Activated naive CD8-positive, alpha-beta T cell treated with anti-CD3 and anti-CD28 coated beads, Interleukin-2, amount 10 ng/mL, durations not matched to agents 7 days and 5 days (primary cell): ENCODE results near the gene GSX2. TPM values are rescaled to one million over a fixed set of nuclear protein-coding genes. Genes with fewer than 3 reads are reported as not detected.
"Not testable (repeated sequence)": the region's sequence is repeated elsewhere in the genome, so short reads cannot be mapped to it uniquely, and the experiment has no call there.

ENCODE experiments used
- ATAC-seq: fragments of 150-1000 bp; cut with Tn5 transposase; one replicate; pipeline ENCODE4 v1.10.0; 2021; ENCODE audit warnings: low read depth, moderate library complexity
- POLR2A ChIA-PET: fragments of 350-600 bp; sonication (Branson Sonifier 250); formaldehyde crosslinking; loops from one replicate; lab custom pipeline; 2021; ENCODE audit warnings: antibody characterized with exemption; lab: Charles Lee
- DNase-seq: peaks from one replicate; pipeline ENCODE4 v3.0.0; 2021
- H3K27ac Mint-ChIP-seq: one replicate; pipeline ENCODE4 v1.8.0; 2022; ENCODE audit warnings: mild to moderate bottlenecking, mixed read lengths
- H3K27me3 Mint-ChIP-seq: one replicate; pipeline ENCODE4 v1.8.0; 2022; ENCODE audit warnings: mild to moderate bottlenecking, moderate library complexity, mixed read lengths
- H3K36me3 Mint-ChIP-seq: one replicate; pipeline ENCODE4 v1.8.0; 2021; ENCODE audit warnings: mild to moderate bottlenecking, mixed read lengths
- H3K4me1 Mint-ChIP-seq: one replicate; pipeline ENCODE4 v1.8.0; 2021; ENCODE audit warnings: mixed read lengths
- H3K4me3 Mint-ChIP-seq: one replicate; pipeline ENCODE4 v1.8.0; 2022; ENCODE audit warnings: mild to moderate bottlenecking, moderate library complexity, mixed read lengths
- H3K9me3 Mint-ChIP-seq: one replicate; pipeline ENCODE4 v1.8.0; 2021; ENCODE audit warnings: mixed read lengths
- total RNA-seq, 2 experiments: library from RNA; stranded (reverse); gene quantifications; one replicate each; pipeline ENCODE4 v1.2.3, GENCODE V29; 2021

The GSX2 gene
- total RNA-seq, 2 experiments from 2014 or later, result not detected

DNA sequence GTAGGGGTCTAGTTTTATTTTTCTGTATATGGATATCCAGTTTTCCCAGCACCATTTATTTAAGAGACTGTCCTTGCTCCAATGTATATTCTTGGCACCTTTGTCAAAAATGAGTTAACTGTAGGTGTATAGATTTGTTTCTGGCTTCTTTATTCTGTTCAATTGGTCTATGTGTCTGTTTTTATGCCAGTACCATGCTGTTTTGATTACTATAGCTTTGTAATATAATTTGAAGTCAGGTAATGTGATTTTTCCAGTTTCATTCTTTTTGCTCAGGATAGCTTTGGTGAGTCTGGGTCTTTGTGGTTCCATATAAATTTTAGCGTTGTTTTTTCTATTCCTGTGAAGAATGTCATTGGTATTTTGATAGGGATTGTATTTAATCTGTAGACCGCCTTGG is 28.7 kb downstream of the GSX2 start:
- H3K36me3 Mint-ChIP-seq, ATAC-seq, DNase-seq, H3K27ac Mint-ChIP-seq, H3K27me3 Mint-ChIP-seq, POLR2A ChIA-PET, H3K9me3 Mint-ChIP-seq, H3K4me3 Mint-ChIP-seq, H3K4me1 Mint-ChIP-seq: not testable (repeated sequence)

DNA sequence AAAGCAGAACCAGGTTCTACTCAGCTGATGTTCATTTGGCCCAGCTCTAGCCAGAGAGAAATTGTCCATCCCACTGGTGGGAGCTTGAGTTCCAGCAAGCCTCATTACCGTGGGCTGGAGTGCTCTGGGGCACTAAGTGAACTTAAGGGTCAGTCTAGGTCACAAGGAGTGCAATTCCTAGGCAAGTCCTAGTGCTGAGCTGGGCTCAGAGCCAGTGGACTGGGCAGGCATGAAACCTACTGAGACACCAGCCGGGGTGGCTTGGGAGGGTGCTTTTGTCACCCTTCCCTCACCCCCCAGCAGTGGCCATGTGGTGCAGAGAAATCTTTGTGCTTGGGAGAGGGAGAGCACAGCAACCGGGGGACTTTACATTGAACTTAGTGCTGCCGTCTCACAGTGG is 39.4 kb downstream of the GSX2 start:
- Mint-ChIP-seq H3K36me3 (no peaks in the 10 kb centered on the region), H3K27ac (no peak overlapping the region), H3K4me1 (no peaks in the 10 kb centered on the region), H3K4me3 (no peak overlapping the region), H3K27me3 (peaks cover 6% of the 10 kb centered on the region), H3K9me3 (no peaks in the 10 kb centered on the region)
- POLR2A ChIA-PET, result no interaction called here
- ATAC-seq (no peak), DNase-seq (no peak)

DNA sequence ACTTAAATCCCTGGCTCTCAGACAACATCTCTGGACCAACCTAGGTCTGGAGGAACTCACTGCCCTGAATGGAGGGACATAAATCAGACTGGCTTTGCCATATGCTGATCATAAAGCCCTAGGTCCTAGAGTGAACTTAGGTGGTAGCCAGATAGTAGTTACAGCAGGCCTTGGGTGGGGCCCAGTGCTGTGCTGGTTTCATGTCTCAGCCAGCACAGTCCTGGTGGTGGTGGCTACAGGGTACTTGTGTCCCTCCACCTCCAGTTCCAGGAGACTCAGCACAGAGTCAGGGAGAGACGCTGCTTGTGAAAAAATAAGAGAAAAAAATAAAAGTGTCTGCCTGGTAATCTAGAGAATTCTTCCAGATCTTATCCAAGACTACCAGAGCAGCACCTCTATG is 40.3 kb downstream of the GSX2 start:
- Mint-ChIP-seq H3K9me3 (no peaks in the 10 kb centered on the region), H3K4me3 (no peak overlapping the region), H3K27ac (no peak overlapping the region), H3K4me1 (peaks cover 6% of the 10 kb centered on the region), H3K36me3 (no peaks in the 10 kb centered on the region), H3K27me3 (peaks cover 4% of the 10 kb centered on the region)
- ATAC-seq (no peak), DNase-seq (no peak)
- POLR2A ChIA-PET, result no interaction called here

DNA sequence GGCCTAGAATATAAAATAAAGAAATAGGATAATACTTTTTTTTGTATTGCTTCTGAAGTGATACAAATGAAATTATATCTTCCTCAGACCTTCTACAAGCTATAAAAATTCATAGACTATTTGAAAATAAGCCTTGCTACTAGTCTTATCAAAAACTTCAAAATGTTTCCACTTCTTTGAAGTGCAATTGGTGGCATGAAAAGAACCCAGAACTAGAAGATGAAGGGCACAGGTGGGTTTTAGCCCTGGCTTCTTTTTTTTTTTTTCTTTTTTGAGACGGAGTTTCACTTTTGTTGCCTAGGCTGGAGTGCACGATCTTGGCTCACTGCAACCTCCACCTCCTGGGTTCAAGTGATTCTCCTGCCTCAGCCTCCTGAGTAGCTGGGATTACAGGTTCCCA is 44.2 kb downstream of the GSX2 start:
- DNase-seq, result no peak
- Mint-ChIP-seq H3K27me3 (peaks cover 4% of the 10 kb centered on the region), H3K27ac (no peak overlapping the region), H3K36me3 (no peaks in the 10 kb centered on the region), H3K9me3 (no peaks in the 10 kb centered on the region), H3K4me3 (no peak overlapping the region), H3K4me1 (peaks cover 7% of the 10 kb centered on the region)
- POLR2A ChIA-PET, result no interaction called here
- ATAC-seq, result no peak

DNA sequence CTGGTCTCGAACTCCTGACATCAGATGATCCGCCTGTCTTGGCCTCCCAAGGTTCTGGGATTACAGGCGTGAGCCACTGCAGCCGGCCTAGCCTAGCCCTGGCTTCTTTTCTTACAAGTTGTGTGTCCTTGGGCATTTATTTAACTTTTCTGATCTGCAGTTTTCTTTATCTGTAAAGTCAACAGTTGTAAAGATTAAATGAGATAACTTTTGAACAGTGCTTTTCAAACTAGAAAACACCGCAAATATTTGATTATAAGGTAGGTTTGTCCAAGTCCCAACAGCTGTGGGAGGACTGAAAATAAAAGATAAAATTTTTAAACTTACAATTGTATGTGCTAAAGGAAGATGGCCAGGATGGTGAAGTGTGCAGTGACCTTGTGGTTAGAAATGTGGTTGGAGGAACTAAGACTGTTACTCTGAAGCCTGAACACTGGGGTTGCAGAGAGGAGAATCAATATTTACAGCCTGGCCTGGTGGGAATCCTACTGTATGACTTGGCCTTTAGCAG is 44.8 kb downstream of the GSX2 start:
- DNase-seq (no peak), ATAC-seq (peak; percentile 45)
- H3K36me3 Mint-ChIP-seq, result no peaks in the 10 kb centered on the region
- H3K27ac Mint-ChIP-seq, result no peak overlapping the region
- H3K4me1 Mint-ChIP-seq, result peaks cover 7% of the 10 kb centered on the region
- H3K27me3 Mint-ChIP-seq, result peaks cover 5% of the 10 kb centered on the region
- no peak overlapping the region for H3K4me3 Mint-ChIP-seq
- no peaks in the 10 kb centered on the region for H3K9me3 Mint-ChIP-seq
- POLR2A ChIA-PET, result no interaction called here

DNA sequence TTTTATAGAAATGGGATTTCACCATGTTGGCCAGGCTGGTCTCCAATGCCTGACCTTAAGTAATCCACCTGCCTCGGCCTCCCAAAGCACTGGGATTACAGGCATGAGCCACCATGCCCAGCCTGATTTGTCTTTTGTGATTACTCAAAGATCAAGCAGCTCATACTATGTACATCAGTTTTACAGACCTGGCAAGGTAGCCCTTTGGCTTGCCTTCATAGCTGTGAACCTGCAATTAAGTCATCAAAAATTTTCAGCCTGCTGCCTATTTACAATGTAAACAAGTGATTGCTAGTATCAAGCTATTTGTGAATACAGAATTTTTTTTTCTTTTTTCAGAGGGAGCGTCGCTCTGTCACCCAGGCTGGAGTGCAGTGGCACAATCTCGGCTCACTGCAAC is 46.2 kb downstream of the GSX2 start:
- H3K4me1 Mint-ChIP-seq, result peaks cover 7% of the 10 kb centered on the region
- H3K27ac Mint-ChIP-seq, result no peak overlapping the region
- H3K4me3 Mint-ChIP-seq, result no peak overlapping the region
- ATAC-seq (no peak), DNase-seq (no peak)
- peaks cover 15% of the 10 kb centered on the region for H3K27me3 Mint-ChIP-seq
- no peaks in the 10 kb centered on the region for H3K36me3 Mint-ChIP-seq
- POLR2A ChIA-PET, result no interaction called here
- H3K9me3 Mint-ChIP-seq, result peaks cover 3% of the 10 kb centered on the region

DNA sequence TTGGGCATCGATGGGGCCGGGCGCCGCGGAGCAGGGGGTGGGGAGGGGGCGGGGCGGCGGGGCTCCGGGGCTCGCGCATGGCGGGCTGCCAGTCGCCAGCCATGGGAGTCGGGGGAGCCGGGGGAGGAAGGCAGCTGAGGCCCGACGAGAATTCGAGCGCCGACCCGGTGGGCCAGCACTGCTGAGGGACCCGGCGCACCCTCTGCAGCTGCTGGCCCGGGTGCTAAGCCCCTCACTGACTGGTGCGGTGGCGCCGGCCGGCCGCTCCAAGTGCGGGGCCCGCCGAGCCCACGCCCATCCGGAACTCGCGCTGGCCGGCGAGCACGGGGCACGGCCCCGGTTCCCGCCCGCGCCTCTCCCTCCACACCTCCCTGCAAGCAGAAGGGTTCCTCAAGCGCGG is 49.4 kb downstream of the GSX2 start:
- H3K36me3 Mint-ChIP-seq, result no peaks in the 10 kb centered on the region
- no peak overlapping the region for H3K27ac Mint-ChIP-seq
- peaks cover 7% of the 10 kb centered on the region for H3K4me1 Mint-ChIP-seq
- DNase-seq (no peak), ATAC-seq (no peak)
- H3K4me3 Mint-ChIP-seq, result no peak overlapping the region
- POLR2A ChIA-PET, result no interaction called here
- H3K27me3 Mint-ChIP-seq, result peaks cover 22% of the 10 kb centered on the region
- H3K9me3 Mint-ChIP-seq, result peaks cover 3% of the 10 kb centered on the region

Other genes starting within 250 kb of the GSX2 start
- 10 to 100 TPM; 28.5 to 29.3 TPM for gene CHIC2, start 35.6 kb upstream of the GSX2 start, total RNA-seq
- gene PDGFRA, start 129.1 kb downstream of the GSX2 start, total RNA-seq, result not detected